KMS-11 (cell line): Measurements from ENCODE around the gene HVCN1.

Experiments
- H2AFZ ChIP-seq: fragments of 200-600 bp; sonication (generic); 2 replicates; pipeline ENCODE4 v1.6.1; 2016; ENCODE audit warnings: antibody characterized with exemption, mixed run types, low read depth
- H3K27ac ChIP-seq: fragments of 200-600 bp; sonication (generic); 2 replicates; pipeline ENCODE4 v1.6.1; 2016; ENCODE audit warnings: mild to moderate bottlenecking, mixed run types
- H3K27me3 ChIP-seq: fragments of 200-600 bp; sonication (generic); 2 replicates; pipeline ENCODE4 v1.6.1; 2017; ENCODE audit warnings: mild to moderate bottlenecking, low read depth, mixed run types, moderate library complexity; ENCODE audit not compliant: insufficient read depth
- H3K36me3 ChIP-seq: fragments of 200-600 bp; sonication (generic); 2 replicates; pipeline ENCODE4 v1.6.1; 2017; ENCODE audit warnings: mild to moderate bottlenecking, mixed run types; ENCODE audit not compliant: insufficient read depth
- H3K4me1 ChIP-seq: fragments of 200-600 bp; sonication (generic); 2 replicates; pipeline ENCODE4 v1.6.1; 2016; ENCODE audit warnings: mild to moderate bottlenecking, low read depth, mixed run types; ENCODE audit not compliant: poor library complexity, severe bottlenecking
- H3K4me2 ChIP-seq: fragments of 200-600 bp; sonication (generic); 2 replicates; pipeline ENCODE4 v1.7.0; 2016; ENCODE audit warnings: mild to moderate bottlenecking, mixed run types
- H3K4me3 ChIP-seq: fragments of 200-600 bp; sonication (generic); IDR thresholded peaks from 2 replicates; pipeline ENCODE4 v1.6.1; 2017; ENCODE audit warnings: low read depth, low read length, mixed read lengths; ENCODE audit not compliant: insufficient read depth
- H3K79me2 ChIP-seq: fragments of 200-600 bp; sonication (generic); 2 replicates; pipeline ENCODE4 v1.6.1; 2016; ENCODE audit warnings: low read depth, mixed run types; ENCODE audit not compliant: insufficient read depth
- H3K9ac ChIP-seq: fragments of 200-600 bp; sonication (generic); 2 replicates; pipeline ENCODE4 v1.6.1; 2016; ENCODE audit warnings: mild to moderate bottlenecking, mixed run types
- H4K20me1 ChIP-seq: fragments of 200-600 bp; sonication (generic); 2 replicates; pipeline ENCODE4 v1.6.1; 2016; ENCODE audit warnings: mild to moderate bottlenecking, mixed run types; ENCODE audit not compliant: insufficient read depth
- TF ChIP-seq, protein P1 (sequence below): fragments of 200-600 bp; sonication (generic); conservative IDR thresholded peaks from 2 replicates; pipeline ENCODE4 v1.6.1; 2017; ENCODE audit warnings: low read depth, mild to moderate bottlenecking, antibody characterized with exemption, low read length, moderate library complexity, mixed read lengths

Gene HVCN1

DNA sequence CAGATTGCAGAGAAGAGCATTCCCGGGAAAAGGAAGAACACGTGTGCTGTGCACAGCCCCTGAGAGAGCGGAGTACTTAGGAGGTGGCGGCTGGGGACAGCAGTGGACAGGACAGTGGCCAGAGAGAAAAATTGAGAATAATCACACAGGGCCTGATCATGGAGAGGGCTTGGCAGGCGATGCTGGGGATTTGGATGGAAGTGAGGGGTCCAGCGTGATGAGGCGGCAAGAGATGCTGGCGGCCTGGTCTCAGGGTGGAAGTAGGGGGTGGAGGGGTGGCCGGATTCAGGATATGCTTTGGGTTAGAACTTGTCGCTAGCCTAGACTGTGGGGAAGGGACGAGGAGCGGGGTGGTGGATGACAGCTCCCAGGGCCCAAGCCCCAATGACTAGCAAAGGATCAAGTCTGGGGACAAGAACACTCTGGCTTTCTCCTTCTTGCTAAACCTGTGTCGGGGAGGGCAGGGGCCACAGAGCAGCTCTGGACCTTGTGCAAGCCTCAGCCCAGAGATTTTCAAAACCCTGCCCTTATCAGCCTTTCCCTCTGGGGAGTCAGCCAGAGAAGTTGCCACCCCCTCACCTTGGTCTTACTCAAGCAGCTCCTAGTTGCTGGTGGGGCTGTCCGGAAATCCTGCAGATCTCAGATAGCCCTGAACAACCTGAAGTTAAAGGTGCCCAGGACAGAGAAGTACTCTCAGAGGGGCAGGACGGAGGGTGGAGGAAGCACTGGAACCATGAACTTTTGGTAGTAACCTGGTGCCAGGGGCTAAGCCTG is 1.3 kb downstream of the HVCN1 start:
- no peak overlapping the region for H3K27ac ChIP-seq
- H4K20me1 ChIP-seq, result no peaks in the 10 kb centered on the region
- no peak overlapping the region for H3K4me3 ChIP-seq
- H3K9ac ChIP-seq, result no peak overlapping the region
- no peaks in the 10 kb centered on the region for H3K79me2 ChIP-seq
- H3K27me3 ChIP-seq, result no peaks in the 10 kb centered on the region
- TF ChIP-seq, protein P1, sequence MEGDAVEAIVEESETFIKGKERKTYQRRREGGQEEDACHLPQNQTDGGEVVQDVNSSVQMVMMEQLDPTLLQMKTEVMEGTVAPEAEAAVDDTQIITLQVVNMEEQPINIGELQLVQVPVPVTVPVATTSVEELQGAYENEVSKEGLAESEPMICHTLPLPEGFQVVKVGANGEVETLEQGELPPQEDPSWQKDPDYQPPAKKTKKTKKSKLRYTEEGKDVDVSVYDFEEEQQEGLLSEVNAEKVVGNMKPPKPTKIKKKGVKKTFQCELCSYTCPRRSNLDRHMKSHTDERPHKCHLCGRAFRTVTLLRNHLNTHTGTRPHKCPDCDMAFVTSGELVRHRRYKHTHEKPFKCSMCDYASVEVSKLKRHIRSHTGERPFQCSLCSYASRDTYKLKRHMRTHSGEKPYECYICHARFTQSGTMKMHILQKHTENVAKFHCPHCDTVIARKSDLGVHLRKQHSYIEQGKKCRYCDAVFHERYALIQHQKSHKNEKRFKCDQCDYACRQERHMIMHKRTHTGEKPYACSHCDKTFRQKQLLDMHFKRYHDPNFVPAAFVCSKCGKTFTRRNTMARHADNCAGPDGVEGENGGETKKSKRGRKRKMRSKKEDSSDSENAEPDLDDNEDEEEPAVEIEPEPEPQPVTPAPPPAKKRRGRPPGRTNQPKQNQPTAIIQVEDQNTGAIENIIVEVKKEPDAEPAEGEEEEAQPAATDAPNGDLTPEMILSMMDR, result no peak
- H2AFZ ChIP-seq, result no peak overlapping the region
- no peaks in the 10 kb centered on the region for H3K36me3 ChIP-seq
- H3K4me2 ChIP-seq, result no peak overlapping the region
- no peaks in the 10 kb centered on the region for H3K4me1 ChIP-seq

DNA sequence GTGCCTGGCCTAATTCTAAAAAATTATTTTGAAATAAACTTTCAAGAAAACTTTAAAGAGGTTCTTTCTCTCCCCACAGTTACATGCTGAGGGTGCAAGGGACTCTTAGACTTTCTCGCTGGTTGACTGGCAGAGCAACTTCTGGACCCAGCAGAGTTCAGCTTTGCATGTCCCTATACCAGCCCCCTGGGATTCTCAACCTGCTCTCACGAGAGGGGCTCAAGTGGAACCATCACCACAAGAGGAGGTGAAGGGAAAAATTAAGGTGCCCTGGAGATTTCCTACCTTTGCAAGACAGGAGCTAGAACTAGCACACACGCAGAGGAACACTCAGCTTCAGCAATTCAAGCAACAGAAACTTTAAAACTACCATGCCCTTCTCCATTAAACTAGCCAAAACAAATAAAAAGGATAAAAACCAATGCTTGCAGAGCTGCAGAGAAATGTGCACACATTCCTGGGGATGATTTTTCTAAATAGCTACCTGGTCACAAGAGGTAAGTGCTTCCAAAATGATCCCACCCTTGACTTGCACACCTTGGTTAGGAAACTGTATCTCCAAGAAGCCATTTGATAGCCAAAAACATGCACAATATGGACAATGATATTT is 2.5 kb downstream of the HVCN1 start:
- Histone ChIP-seq H3K36me3 (no peaks in the 10 kb centered on the region), H3K4me3 (no peak overlapping the region), H2AFZ (no peak overlapping the region), H3K4me1 (no peaks in the 10 kb centered on the region), H3K27ac (no peak overlapping the region), H3K9ac (no peak overlapping the region), H3K4me2 (no peak overlapping the region), H3K79me2 (no peaks in the 10 kb centered on the region), H4K20me1 (no peaks in the 10 kb centered on the region), H3K27me3 (no peaks in the 10 kb centered on the region)
- TF ChIP-seq, protein P1, result no peak

DNA sequence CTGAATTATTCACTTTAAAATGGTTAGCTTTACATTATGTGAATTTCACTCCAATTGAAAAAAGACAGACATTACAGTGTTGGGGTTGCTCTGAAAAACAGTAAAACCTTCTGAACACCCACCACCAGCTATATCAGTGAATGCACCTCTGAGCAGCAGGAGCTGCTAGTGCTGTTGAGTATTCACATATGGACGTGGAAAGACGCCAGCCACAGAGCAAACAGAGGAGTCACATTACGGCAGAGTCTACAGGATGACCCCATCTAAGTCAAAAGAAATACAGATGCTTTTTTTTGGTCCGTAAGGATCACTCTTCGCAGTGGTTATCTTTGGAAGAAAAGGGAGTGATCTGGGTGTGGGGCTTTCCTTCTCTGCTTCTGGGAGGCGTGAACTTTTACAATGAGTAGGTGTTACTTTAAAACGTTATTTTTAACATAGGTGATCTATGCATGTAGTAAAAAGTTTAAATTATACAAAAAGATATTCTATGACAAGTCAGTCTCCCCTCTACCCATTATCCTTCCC is 4.5 kb downstream of the HVCN1 start:
- Histone ChIP-seq H3K79me2 (no peaks in the 10 kb centered on the region), H3K27ac (no peak overlapping the region), H3K36me3 (no peaks in the 10 kb centered on the region), H3K27me3 (no peaks in the 10 kb centered on the region), H3K9ac (no peak overlapping the region), H3K4me1 (no peaks in the 10 kb centered on the region), H2AFZ (no peak overlapping the region), H4K20me1 (no peaks in the 10 kb centered on the region), H3K4me3 (no peak overlapping the region), H3K4me2 (no peak overlapping the region)
- TF ChIP-seq, protein P1, result no peak

DNA sequence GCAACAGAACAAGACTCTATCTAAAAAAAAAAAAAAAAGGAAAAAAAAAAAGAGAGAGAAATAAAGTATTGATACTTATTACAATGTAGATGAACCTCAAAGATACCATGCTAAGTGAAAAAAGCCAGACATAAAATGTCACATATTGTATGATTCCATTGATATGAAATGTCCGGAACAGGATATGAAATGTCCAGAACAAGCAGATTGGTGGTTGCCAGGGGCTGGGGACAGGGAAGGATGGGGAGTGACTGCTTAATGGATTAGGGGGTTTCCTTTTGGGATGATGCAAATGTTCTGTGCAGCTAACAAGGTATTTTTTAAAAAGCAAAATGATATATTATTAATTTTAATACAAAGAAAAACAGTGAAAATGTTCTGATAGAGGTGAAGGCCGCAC is 5.0 kb downstream of the HVCN1 start:
- H4K20me1 ChIP-seq, result no peaks in the 10 kb centered on the region
- H3K4me3 ChIP-seq, result no peak overlapping the region
- no peaks in the 10 kb centered on the region for H3K27me3 ChIP-seq
- no peaks in the 10 kb centered on the region for H3K36me3 ChIP-seq
- no peak overlapping the region for H3K4me2 ChIP-seq
- H3K4me1 ChIP-seq, result no peaks in the 10 kb centered on the region
- no peak overlapping the region for H2AFZ ChIP-seq
- no peaks in the 10 kb centered on the region for H3K79me2 ChIP-seq
- no peak overlapping the region for H3K9ac ChIP-seq
- TF ChIP-seq, protein P1, result no peak
- H3K27ac ChIP-seq, result no peak overlapping the region
